Pancreas (tissue), 10 donors: ENCODE data around the gene NHLRC4. TPM values are rescaled to one million over a fixed set of nuclear protein-coding genes. Genes with fewer than 3 reads are reported as not detected.

Source experiments
- ATAC-seq, 4 donors: fragments of 200-7000 bp; cut with Tn5 transposase; one replicate each; pipeline versions ENCODE4 v1.8.0 to v1.9.1; 2020; ENCODE audit warnings: mild to moderate bottlenecking in 4 of 4, moderate library complexity in 4 of 4
- DNase-seq, 6 donors: peaks; one replicate each; pipeline ENCODE4 v3.0.0-alpha.2; 2020
- FAIRE-seq: peaks from 2 replicates; lab custom pipeline; 2012; peaks lifted over from hg19 to GRCh38; lab: Jason Lieb, UNC
- H3K27ac ChIP-seq, 4 donors: fragments of 200-600 bp; sonication (generic); 1 replicate in 3 of 4; 2 replicates in 1 of 4; pipeline versions ENCODE4 v1.5.0 to v1.8.0; 2020
- H3K27me3 ChIP-seq, 4 donors: fragments of 200-600 bp; one replicate each; pipeline ENCODE4 v1.8.0; 2021
- H3K36me3 ChIP-seq, 3 donors: fragments of 200-600 bp; sonication (generic) in 1 of 3; one replicate each; pipeline versions ENCODE4 v1.5.0 to v1.8.0; 2020 to 2021
- H3K4me1 ChIP-seq, 3 donors: fragments of 200-600 bp; one replicate each; pipeline ENCODE4 v1.8.0; 2021
- H3K4me3 ChIP-seq, 4 donors: fragments of 200-600 bp; sonication (generic) in 2 of 4; one replicate each; pipeline versions ENCODE4 v1.5.0 to v1.8.0; 2020 to 2021
- H3K9me3 ChIP-seq, 4 donors: fragments of 200-600 bp; one replicate each; pipeline ENCODE4 v1.8.0; 2021
- WGBS, 2 donors: extraction: QIAGEN DNeasy Blood & Tissue Kit; methylation state at CpG; one replicate each; pipeline ENCODE4 v1.1.7; 2013; 5-methylcytosine and 5-hydroxymethylcytosine counted together
- intact Hi-C, 3 donors: fragments of 100-400 bp; cut with DNase I; formaldehyde crosslinking; loops; one replicate each; pipeline versions ENCODE4 v1.11.1 to v1.14.2; 2022
- polyA plus RNA-seq, 2 donors: library from polyadenylated mRNA; stranded (reverse); fragments of 200-250 nt; gene quantifications; one replicate each; pipeline ENCODE4 v1.2.3, GENCODE V29; 2013
- total RNA-seq, 6 donors: library from RNA; stranded (reverse); fragmentation: NEBNext Ultra II Directional in 4 of 6; extraction: Animal tissue kit (Norgen Biotek cat#: 25700) in 4 of 6; gene quantifications; one replicate each; pipeline versions ENCODE4 v1.2.1 to v1.2.4, GENCODE V29; 2021 to 2023
- TF ChIP-seq, protein P1 (sequence below), 4 donors: fragments of 200-600 bp; sonication (generic) in 3 of 4; IDR thresholded peaks; one replicate each; pipeline versions ENCODE4 v1.5.0 to v1.8.0; 2021; ENCODE audit warnings: antibody characterized with exemption in 4 of 4
- donor health status: healthy with polysubstance abuse.
- donor health status: DM: no; HTN: no; CAD: no; lungs with moderate emphysema.
- donor health status: DM: no; HTN: no; CAD: no.
- donor health status: control.
- donor health status: control.
- donor health status: Bipolar disorder and iron deficiency.
- donor health status: DM: yes; HTN: yes; CAD: no.
- donor health status: DM: no; HTN: no; CAD: no.
- donor health status: DM: no; HTN: no; CAD: no.
- donor health status: DM: yes; HTN: yes; CAD: no.

NHLRC4 gene
- total and polyA plus RNA-seq, 8 donors: 0.05 to 0.28 (median 0.14) TPM; not detected in 2

GRCh38 chr16:588889-589657 lies 22.3 kb downstream of the NHLRC4 start:
- WGBS, 2 donors: 0 to 1% methylated on average over 78 to 107 of the region's 107 CpGs

DNA sequence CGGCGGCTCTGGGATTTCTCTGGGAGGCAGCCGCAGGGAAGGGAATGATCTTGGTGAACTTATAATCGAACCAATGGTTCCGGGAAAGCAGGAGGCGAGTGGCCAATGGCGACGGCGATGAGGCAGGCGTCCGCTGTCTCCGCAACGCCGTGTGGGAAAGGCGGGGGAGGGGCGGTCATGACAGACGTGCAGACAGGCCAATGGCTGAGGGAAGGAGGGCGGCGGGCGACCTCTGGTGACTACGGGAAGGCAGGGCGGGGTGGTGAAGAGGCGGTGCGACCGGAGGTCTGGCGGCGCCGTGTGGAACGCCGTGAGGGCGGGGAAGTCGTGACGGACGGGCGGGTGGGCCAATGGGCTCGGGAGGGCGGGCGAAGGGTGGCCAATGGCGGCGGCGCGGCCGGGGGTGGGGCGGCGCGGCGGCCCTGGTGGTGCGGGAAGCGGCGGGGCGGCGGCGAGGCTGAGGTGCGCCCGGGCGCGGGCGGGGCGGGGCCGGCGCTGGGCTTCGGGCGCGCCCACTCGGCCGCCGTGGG lies 22.9 kb downstream of the NHLRC4 start, which contains the start of gene RAB40C:
RAB40C (plus strand) TSS at position 409 of the 530 bp plus-strand sequence. CDS start 226 bp downstream, outside the sequence.
- H3K27me3 ChIP-seq: no peaks in the 10 kb centered on the region
- peak within 1 kb of the TSS; percentile 96 to 98 (median 97) for H3K27ac ChIP-seq
- DNase-seq (peak; percentile 98 to 100 (median 99)), ATAC-seq (peak; percentile 75 to 87 (median 79)), FAIRE-seq (no peak)
- intact Hi-C loops: no loop called here
- TF ChIP-seq, protein P1, sequence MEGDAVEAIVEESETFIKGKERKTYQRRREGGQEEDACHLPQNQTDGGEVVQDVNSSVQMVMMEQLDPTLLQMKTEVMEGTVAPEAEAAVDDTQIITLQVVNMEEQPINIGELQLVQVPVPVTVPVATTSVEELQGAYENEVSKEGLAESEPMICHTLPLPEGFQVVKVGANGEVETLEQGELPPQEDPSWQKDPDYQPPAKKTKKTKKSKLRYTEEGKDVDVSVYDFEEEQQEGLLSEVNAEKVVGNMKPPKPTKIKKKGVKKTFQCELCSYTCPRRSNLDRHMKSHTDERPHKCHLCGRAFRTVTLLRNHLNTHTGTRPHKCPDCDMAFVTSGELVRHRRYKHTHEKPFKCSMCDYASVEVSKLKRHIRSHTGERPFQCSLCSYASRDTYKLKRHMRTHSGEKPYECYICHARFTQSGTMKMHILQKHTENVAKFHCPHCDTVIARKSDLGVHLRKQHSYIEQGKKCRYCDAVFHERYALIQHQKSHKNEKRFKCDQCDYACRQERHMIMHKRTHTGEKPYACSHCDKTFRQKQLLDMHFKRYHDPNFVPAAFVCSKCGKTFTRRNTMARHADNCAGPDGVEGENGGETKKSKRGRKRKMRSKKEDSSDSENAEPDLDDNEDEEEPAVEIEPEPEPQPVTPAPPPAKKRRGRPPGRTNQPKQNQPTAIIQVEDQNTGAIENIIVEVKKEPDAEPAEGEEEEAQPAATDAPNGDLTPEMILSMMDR (IDR thresholded peaks at IDR 0.05): peak in 1 of 4 donors; percentile 6
- no peaks in the 10 kb centered on the region for H3K9me3 ChIP-seq
- peak within 1 kb of the TSS; percentile 65 to 86 (median 77) for H3K4me3 ChIP-seq
- H3K4me1 ChIP-seq: peaks cover 37 to 50% (median 49%) of the 10 kb centered on the region in 3 donors
- 0 to 1% methylated on average over 27 to 67 of the region's 67 CpGs for WGBS, 2 donors
- H3K36me3 ChIP-seq: no peaks in the 10 kb centered on the region

More at GRCh38 chr16:588889-589657, 22.3 kb downstream of the NHLRC4 start:
- intact Hi-C loops: no loop called here
- DNase-seq (peak; percentile 95 to 99 (median 98)), ATAC-seq (peak; percentile 71 to 88 (median 78)), FAIRE-seq (no peak)
- Histone ChIP-seq H3K27ac (peak overlapping the region; percentile 96 to 98 (median 96)), H3K4me3 (peak overlapping the region; percentile 65 to 86 (median 77)), H3K27me3 (no peaks in the 10 kb centered on the region), H3K4me1 (peaks cover 32 to 43% (median 42%) of the 10 kb centered on the region in 3 donors), H3K9me3 (no peaks in the 10 kb centered on the region), H3K36me3 (no peaks in the 10 kb centered on the region)
- TF ChIP-seq, protein P1 (IDR thresholded peaks at IDR 0.05): no peak

DNA sequence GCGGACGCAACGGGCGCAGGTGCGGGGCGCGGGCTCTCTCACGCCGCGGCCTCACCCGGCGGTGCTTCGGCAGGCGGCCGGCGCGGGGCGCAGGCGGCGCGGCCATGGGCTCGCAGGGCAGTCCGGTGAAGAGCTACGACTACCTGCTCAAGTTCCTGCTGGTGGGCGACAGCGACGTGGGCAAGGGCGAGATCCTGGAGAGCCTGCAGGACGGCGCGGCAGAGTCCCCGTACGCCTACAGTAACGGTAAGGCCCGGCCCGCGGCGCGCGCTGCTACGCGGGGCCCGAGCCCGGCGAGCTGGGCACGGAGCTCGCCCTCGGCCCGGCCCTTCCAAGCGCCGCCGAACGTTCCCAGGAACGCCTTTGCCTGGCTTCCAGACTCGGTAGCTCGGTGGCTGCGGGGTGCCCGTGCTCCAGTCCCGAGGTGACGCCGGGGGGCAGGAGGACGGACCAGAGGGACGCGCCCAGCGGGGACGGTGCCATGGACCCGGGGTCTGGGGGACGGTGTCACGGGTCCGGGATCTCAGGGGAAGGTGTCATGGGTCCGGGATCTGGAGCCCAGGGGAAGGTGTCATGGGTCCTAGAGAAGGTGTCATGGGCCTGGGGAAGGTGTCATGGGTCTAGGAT lies 23.5 kb downstream of the NHLRC4 start:
- no peaks in the 10 kb centered on the region for H3K27me3 ChIP-seq
- 0 to 1% methylated on average over 57 to 71 of the region's 71 CpGs for WGBS, 2 donors

GRCh38 chr16:590815-591200 lies 24.0 kb downstream of the NHLRC4 start:
- FAIRE-seq: no peak
- ATAC-seq: no peak
- Histone ChIP-seq H3K4me1 (peaks cover 47 to 60% (median 56%) of the 10 kb centered on the region in 3 donors), H3K36me3 (no peaks in the 10 kb centered on the region), H3K27me3 (no peaks in the 10 kb centered on the region), H3K9me3 (no peaks in the 10 kb centered on the region), H3K27ac (peak overlapping the region; percentile 72 to 98 (median 97)), H3K4me3 (peak overlapping the region; percentile 43 to 69 (median 65))
- intact Hi-C loops: no loop called here
- TF ChIP-seq, protein P1 (IDR thresholded peaks at IDR 0.05): no peak
- 20 to 24% methylated on average over 10 of the region's 10 CpGs for WGBS, 2 donors
- no peak for DNase-seq

More for the DNA sequence above, 23.5 kb downstream of the NHLRC4 start:
- DNase-seq (peak in 4 of 6 donors; percentile 52 to 92 (median 80)), FAIRE-seq (no peak), ATAC-seq (no peak)
- H3K4me3 ChIP-seq: peak overlapping the region; percentile 43 to 69 (median 65)
- H3K27ac ChIP-seq: peak overlapping the region; percentile 72 to 97 (median 90)
- H3K9me3 ChIP-seq: no peaks in the 10 kb centered on the region
- no peaks in the 10 kb centered on the region for H3K36me3 ChIP-seq
- intact Hi-C loops: no loop called here
- TF ChIP-seq, protein P1 (IDR thresholded peaks at IDR 0.05): no peak
- H3K4me1 ChIP-seq: peaks cover 43 to 55% (median 54%) of the 10 kb centered on the region in 3 donors
